ENCODE measurements around the gene SLC2A4RG. TPM values are rescaled to one million over a fixed set of nuclear protein-coding genes. Genes with fewer than 3 reads are reported as not detected.
"Not testable (repeated sequence)": the region's sequence is repeated elsewhere in the genome, so short reads cannot be mapped to it uniquely, and the experiment has no call there.

The SLC2A4RG gene
- total RNA-seq, 2 experiments from 2014 or later = 38.5 to 39.8 TPM

DNA sequence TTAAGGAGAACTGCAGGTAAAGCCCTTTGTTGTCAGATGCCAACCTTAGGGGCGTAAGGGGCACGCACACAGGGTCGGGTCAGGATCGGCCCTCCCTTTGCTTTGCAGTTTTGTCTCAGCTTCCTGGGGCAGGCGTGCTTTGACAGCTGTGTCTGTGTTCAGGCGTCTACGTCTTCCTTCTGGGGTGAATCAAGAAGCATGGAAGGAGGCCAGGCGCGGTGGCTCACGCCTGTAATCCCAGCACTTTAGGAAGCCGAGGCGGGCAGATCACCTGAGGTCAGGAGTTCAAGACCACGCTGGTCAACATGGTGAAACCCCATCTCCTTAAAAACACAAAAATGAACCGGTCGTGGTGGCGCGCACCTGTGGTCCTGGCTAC lies 30.4 kb upstream of the SLC2A4RG start:
- peaks cover 6% of the 10 kb centered on the region for H3K9me3 Mint-ChIP-seq
- H3K36me3 Mint-ChIP-seq (ENCODE audit: low read depth) = peaks cover 54% of the 10 kb centered on the region
- CTCF ChIA-PET = interaction anchor here (2.0 to 2.8 kb wide), 3 partner anchors 10 to 77 kb away, joined by 8 to 16 read pairs (median 8); no protein-coding TSS in a partner anchor
- H3K4me3 Mint-ChIP-seq = peak overlapping the region; percentile 87
- intact Hi-C loops (cut with micrococcal nuclease) = loop anchor here (10.0 kb wide), 1 partner anchor 156 kb away; the partner anchor contains the start of genes ABHD16B and TPD52L2
- POLR2A ChIA-PET = interaction anchor here (0.8 to 3.0 kb wide), 5 partner anchors 11 to 328 kb away, joined by 3 to 16 read pairs (median 4); partner anchors contain the start of gene LIME1
- no peak for ATAC-seq
- peak overlapping the region; percentile 70 for H3K27ac Mint-ChIP-seq
- no peaks in the 10 kb centered on the region for H3K27me3 Mint-ChIP-seq
- DNase-seq = no peak
- TF ChIP-seq, protein P1, sequence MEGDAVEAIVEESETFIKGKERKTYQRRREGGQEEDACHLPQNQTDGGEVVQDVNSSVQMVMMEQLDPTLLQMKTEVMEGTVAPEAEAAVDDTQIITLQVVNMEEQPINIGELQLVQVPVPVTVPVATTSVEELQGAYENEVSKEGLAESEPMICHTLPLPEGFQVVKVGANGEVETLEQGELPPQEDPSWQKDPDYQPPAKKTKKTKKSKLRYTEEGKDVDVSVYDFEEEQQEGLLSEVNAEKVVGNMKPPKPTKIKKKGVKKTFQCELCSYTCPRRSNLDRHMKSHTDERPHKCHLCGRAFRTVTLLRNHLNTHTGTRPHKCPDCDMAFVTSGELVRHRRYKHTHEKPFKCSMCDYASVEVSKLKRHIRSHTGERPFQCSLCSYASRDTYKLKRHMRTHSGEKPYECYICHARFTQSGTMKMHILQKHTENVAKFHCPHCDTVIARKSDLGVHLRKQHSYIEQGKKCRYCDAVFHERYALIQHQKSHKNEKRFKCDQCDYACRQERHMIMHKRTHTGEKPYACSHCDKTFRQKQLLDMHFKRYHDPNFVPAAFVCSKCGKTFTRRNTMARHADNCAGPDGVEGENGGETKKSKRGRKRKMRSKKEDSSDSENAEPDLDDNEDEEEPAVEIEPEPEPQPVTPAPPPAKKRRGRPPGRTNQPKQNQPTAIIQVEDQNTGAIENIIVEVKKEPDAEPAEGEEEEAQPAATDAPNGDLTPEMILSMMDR (IDR thresholded peaks at IDR 0.05) = no peak
- peaks cover 41% of the 10 kb centered on the region for H3K4me1 Mint-ChIP-seq (ENCODE audit: low read depth)

DNA sequence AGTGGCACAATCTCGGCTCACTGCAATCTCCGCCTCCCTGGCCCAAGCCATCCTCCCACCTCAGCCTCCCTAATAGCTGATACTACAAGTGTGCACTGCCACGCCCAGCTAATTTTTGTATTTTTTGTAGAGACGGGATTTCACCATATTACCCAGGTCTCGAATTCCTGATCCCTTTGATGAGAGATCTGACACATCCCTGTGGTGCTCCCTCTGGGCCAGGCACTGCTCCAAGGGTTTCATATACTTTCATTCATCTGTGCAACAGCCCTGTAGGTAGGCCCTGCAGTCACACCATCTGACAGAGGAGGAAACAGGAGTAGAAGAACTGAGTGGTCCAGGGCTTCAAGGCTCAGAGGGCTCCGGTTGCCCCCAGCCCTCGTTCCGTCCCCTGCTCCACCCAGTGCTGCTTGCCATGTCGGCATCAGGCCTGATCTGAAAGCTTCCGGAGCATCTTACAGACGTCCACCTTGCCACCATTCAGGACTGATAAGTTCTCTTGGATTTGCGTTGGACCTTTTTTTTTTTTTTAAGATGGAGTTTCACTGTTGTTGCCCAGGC lies 28.4 kb upstream of the SLC2A4RG start:
- DNase-seq (no peak), ATAC-seq (no peak)
- POLR2A ChIA-PET = no interaction called here
- CTCF ChIA-PET = interaction anchor here (1.2 kb wide), 1 partner anchor 263 kb away, joined by 4 read pairs; no protein-coding TSS in a partner anchor
- H3K4me1 Mint-ChIP-seq (ENCODE audit: low read depth) = peaks cover 46% of the 10 kb centered on the region
- peaks cover 63% of the 10 kb centered on the region for H3K36me3 Mint-ChIP-seq (ENCODE audit: low read depth)
- H3K9me3 Mint-ChIP-seq = peaks cover 13% of the 10 kb centered on the region
- no peak overlapping the region for H3K4me3 Mint-ChIP-seq
- intact Hi-C loops (cut with micrococcal nuclease) = no loop called here
- H3K27ac Mint-ChIP-seq = peak overlapping the region; percentile 25
- TF ChIP-seq, protein P1 (IDR thresholded peaks at IDR 0.05) = no peak
- H3K27me3 Mint-ChIP-seq = no peaks in the 10 kb centered on the region

DNA sequence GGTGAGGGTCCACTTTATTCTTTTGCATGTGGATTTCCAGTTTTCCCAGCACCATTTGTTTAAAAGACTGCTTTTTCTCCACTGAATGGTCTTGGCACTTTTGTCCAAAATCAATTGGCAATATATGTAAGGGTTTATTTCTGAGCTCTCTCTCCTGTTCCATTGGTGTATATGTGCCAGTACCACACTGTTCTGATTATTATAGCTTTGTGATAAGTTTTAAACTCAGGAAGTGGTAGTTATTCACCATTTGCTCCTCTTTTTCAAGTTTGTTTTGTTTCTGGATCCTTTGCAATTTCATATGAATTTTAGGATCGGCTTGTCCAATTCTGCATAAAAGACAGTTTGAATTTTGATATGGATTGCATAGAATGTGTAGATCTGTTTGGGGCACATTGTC lies 27.4 kb upstream of the SLC2A4RG start:
- Mint-ChIP-seq H3K36me3 (ENCODE audit: low read depth) (peaks cover 67% of the 10 kb centered on the region), H3K4me3 (no peak overlapping the region), H3K9me3 (peaks cover 15% of the 10 kb centered on the region), H3K4me1 (ENCODE audit: low read depth) (peaks cover 46% of the 10 kb centered on the region), H3K27ac (no peak overlapping the region), H3K27me3 (no peaks in the 10 kb centered on the region)
- TF ChIP-seq, protein P1 (IDR thresholded peaks at IDR 0.05) = no peak
- intact Hi-C loops (cut with micrococcal nuclease) = no loop called here
- ATAC-seq (no peak), DNase-seq (no peak)
- CTCF ChIA-PET = interaction anchor here (0.6 to 1.2 kb wide), 2 partner anchors 174 to 262 kb away, joined by 3 to 4 read pairs; no protein-coding TSS in a partner anchor
- POLR2A ChIA-PET = no interaction called here

DNA sequence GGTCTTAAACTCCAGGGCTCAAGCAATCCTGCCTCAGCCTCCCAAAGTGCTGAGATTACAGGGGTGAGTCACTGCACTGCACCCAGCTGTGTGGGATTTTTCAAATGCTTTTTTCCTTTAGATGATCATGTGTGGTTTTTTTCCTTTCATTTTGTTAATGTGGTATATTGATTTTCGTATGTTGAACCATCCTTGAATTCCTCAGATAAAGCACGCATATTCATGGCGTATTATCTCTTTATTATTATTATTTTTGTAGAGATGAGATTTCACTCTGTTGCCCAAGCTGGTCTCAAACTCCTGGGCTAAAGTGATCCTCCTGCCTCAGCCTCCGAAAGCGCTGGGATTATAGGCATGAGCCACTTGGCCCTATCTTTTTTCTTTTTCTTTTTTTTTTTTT lies 24.7 kb upstream of the SLC2A4RG start:
- Mint-ChIP-seq H3K27me3 (no peaks in the 10 kb centered on the region), H3K9me3 (peaks cover 21% of the 10 kb centered on the region), H3K36me3 (ENCODE audit: low read depth) (peaks cover 78% of the 10 kb centered on the region), H3K27ac (no peak overlapping the region), H3K4me1 (ENCODE audit: low read depth) (peaks cover 41% of the 10 kb centered on the region), H3K4me3 (no peak overlapping the region)
- DNase-seq (no peak), ATAC-seq (no peak)
- intact Hi-C loops (cut with micrococcal nuclease) = no loop called here
- ChIA-PET CTCF (interaction anchor here (1.0 kb wide), 1 partner anchor 21 kb away, joined by 3 read pairs; the partner anchor contains the start of gene LIME1), POLR2A (no interaction called here)
- TF ChIP-seq, protein P1 (IDR thresholded peaks at IDR 0.05) = no peak

DNA sequence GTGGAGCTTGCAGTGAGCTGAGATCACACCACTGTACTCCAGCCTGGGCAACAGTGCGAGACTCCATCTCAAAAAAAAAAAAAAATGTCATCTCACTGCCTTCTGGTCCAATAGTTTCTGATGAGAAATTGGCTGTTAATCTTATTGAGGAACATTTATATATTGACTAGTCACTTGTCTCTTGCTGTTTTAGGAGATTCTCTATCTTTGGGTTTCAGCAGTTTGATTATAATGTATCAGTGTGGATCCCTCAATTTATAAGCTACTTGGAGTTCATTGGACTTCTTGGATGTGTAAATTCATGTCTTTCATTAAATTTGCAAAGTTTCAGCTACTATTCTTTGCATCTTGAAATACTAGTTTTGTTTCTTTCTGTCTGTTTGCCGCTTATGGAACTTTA lies 20.6 kb upstream of the SLC2A4RG start:
- Mint-ChIP-seq H3K9me3 (peaks cover 17% of the 10 kb centered on the region), H3K36me3 (ENCODE audit: low read depth) (peaks cover 64% of the 10 kb centered on the region), H3K4me1 (ENCODE audit: low read depth) (peaks cover 40% of the 10 kb centered on the region), H3K4me3 (no peak overlapping the region), H3K27ac (peak overlapping the region; percentile 27), H3K27me3 (no peaks in the 10 kb centered on the region)
- CTCF ChIA-PET = interaction anchor here (0.8 to 1.5 kb wide), 2 partner anchors 11 to 56 kb away, joined by 3 to 8 read pairs; partner anchors contain the start of genes ARFRP1 and ZGPAT
- POLR2A ChIA-PET = interaction anchor here (1.2 to 1.8 kb wide), 2 partner anchors 10 to 11 kb away, joined by 5 read pairs; partner anchors contain the start of genes ARFRP1 and ZGPAT
- TF ChIP-seq, protein P1 (IDR thresholded peaks at IDR 0.05) = no peak
- ATAC-seq = no peak
- DNase-seq = no peak
- intact Hi-C loops (cut with micrococcal nuclease) = no loop called here

DNA sequence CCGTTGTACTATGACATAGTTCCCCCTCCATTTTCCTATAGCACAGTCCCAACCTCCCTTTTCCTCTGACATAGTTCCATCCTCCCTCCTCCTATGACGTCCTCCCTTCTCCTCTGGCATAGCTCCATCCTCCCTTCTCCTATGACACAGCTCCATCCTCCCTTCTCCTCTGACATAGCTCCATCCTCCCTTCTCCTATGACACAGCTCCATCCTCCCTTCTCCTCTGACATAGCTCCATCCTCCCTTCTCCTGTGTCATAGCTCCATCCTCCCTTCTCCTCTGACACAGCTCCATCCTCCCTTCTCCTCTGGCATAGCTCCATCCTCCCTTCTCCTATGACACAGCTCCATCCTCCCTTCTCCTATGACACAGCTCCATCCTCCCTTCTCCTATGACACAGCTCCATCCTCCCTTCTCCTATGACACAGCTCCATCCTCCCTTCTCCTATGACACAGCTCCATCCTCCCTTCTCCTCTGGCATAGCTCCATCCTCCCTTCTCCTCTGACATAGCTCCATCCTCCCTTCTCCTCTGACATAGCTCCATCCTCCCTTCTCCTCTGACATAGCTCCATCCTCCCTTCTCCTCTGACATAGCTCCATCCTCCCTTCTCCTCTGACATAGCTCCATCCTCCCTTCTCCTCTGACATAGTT lies 16.5 kb upstream of the SLC2A4RG start:
- POLR2A ChIA-PET = interaction anchor here (0.6 to 1.2 kb wide), 3 partner anchors 15 to 243 kb away, joined by 3 to 5 read pairs (median 4); partner anchors contain the start of gene ZGPAT

DNA sequence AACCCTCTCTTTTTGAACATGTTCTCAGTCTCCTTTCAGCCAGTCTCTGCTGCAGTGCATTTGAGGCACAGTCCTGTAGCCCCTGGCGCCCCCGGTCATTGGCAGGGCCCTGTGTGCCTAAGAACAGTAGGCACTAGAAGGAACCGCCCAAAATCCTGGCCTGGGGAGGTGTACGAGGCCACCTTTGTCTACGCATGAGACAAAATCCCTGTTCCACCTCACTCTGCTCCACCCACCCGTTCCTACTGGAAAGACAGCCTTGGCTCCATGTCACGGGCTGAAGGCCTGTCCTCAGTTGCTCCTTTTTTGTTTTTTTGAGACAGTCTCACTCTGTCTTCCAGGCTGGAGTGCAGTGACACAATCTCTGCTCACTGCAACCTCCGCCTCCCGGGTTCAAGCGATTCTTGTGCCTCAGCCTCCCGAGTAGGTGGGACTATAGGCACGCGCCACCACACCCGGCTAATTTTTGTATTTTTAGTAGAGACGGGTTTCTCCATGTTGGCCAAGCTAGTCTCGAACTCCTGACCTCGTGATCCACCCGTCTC lies 9.3 kb upstream of the SLC2A4RG start:
- intact Hi-C loops (cut with micrococcal nuclease); H3K27ac Mint-ChIP-seq; H3K9me3 Mint-ChIP-seq; H3K27me3 Mint-ChIP-seq; H3K4me3 Mint-ChIP-seq; DNase-seq; ATAC-seq: not testable (repeated sequence)
- ChIA-PET POLR2A (interaction anchor here (1.5 kb wide), 2 partner anchors 9 kb away, joined by 3 to 4 read pairs; no protein-coding TSS in a partner anchor), CTCF (interaction anchor here (1.4 kb wide), 1 partner anchor 9 kb away, joined by 5 read pairs; no protein-coding TSS in a partner anchor)
- H3K4me1 Mint-ChIP-seq (ENCODE audit: low read depth) = peaks cover 17% of the 10 kb centered on the region
- H3K36me3 Mint-ChIP-seq (ENCODE audit: low read depth) = peaks cover 33% of the 10 kb centered on the region

More for the DNA sequence above, 16.5 kb upstream of the SLC2A4RG start:
- H3K27me3 Mint-ChIP-seq; H3K4me3 Mint-ChIP-seq; H3K27ac Mint-ChIP-seq; CTCF ChIA-PET; intact Hi-C loops (cut with micrococcal nuclease); ATAC-seq; DNase-seq: not testable (repeated sequence)
- peaks cover 18% of the 10 kb centered on the region for H3K9me3 Mint-ChIP-seq
- H3K36me3 Mint-ChIP-seq (ENCODE audit: low read depth) = peaks cover 60% of the 10 kb centered on the region
- H3K4me1 Mint-ChIP-seq (ENCODE audit: low read depth) = peaks cover 34% of the 10 kb centered on the region

Measured in activated CD8-positive, alpha-beta T cell treated with anti-CD3 and anti-CD28 coated beads for 36 hours (primary cell).